Transverse colon (tissue), 4 donors: ENCODE data around the gene PDLIM3.

Experiments
- CTCF ChIP-seq, 5 experiments: fragments of 200-600 bp in 3 of 5; fragments of 450-650 bp in 2 of 5; sonication (generic) in 3 of 5; IDR thresholded peaks; 1 replicate in 2 of 5; 2 replicates in 3 of 5; pipeline ENCODE4 v1.5.1; 2016 to 2017; ENCODE audit warnings: antibody characterized with exemption in 5 of 5, inconsistent platforms in 3 of 5, mild to moderate bottlenecking in 2 of 5, moderate library complexity in 1 of 5
- EP300 ChIP-seq: sonication (generic); formaldehyde crosslinking; IDR thresholded peaks from one replicate; pipeline ENCODE4 v1.6.1; 2017; ENCODE audit warnings: antibody characterized with exemption, low read depth
- POLR2A ChIP-seq: fragments of 450-650 bp; IDR thresholded peaks from one replicate; pipeline ENCODE4 v1.6.1; 2016; ENCODE audit warnings: antibody characterized with exemption, mild to moderate bottlenecking, moderate library complexity
- POLR2AphosphoS5 ChIP-seq, 3 donors: sonication (generic); formaldehyde crosslinking; IDR thresholded peaks; one replicate each; pipeline ENCODE4 v1.6.1; 2016; ENCODE audit warnings: antibody characterized with exemption in 3 of 3

GRCh38 chr4:185578284-185578683 is 43.0 kb upstream of the PDLIM3 start:
- no peak for TF ChIP-seq CTCF (IDR thresholded peaks at IDR 0.05)
- TF ChIP-seq POLR2A: no peak
- TF ChIP-seq POLR2AphosphoS5 (IDR thresholded peaks at IDR 0.05): no peak
- TF ChIP-seq EP300: no peak
